H9 (cell line): Measurements from ENCODE around the gene ZDHHC11. TPM values are rescaled to one million over a fixed set of nuclear protein-coding genes. Genes with fewer than 3 reads are reported as not detected.
"Not testable (repeated sequence)": the region's sequence is repeated elsewhere in the genome, so short reads cannot be mapped to it uniquely, and the experiment has no call there.

Source experiments
- DNase-seq: peaks from one replicate; pipeline ENCODE4 v3.0.0-alpha.2; 2017
- H2AFZ ChIP-seq: one replicate; pipeline ENCODE4 v1.6.1; 2013; ENCODE audit warnings: mild to moderate bottlenecking, low read length, control low read depth, moderate library complexity
- H2AK5ac ChIP-seq: 2 replicates; pipeline ENCODE4 v1.6.1; 2013; ENCODE audit warnings: low read length, control low read depth, mixed read lengths; ENCODE audit not compliant: insufficient read length
- H2BK120ac ChIP-seq: one replicate; pipeline ENCODE4 v1.6.1; 2013; ENCODE audit warnings: low read depth, mild to moderate bottlenecking, low read length, control low read depth, inconsistent platforms; ENCODE audit not compliant: poor library complexity, severe bottlenecking
- H2BK12ac ChIP-seq: 2 replicates; pipeline ENCODE4 v1.6.1; 2013; ENCODE audit warnings: low read length, control low read depth, mixed read lengths, low read depth; ENCODE audit not compliant: insufficient read length
- H2BK15ac ChIP-seq: 2 replicates; pipeline ENCODE4 v1.6.1; 2013; ENCODE audit warnings: low read depth, low read length, control low read depth
- H2BK20ac ChIP-seq: one replicate; pipeline ENCODE4 v1.6.1; 2013; ENCODE audit warnings: low read depth, mild to moderate bottlenecking, low read length, control low read depth, inconsistent platforms; ENCODE audit not compliant: poor library complexity, severe bottlenecking
- H2BK5ac ChIP-seq: 2 replicates; pipeline ENCODE4 v1.6.1; 2013; ENCODE audit warnings: low read length, control low read depth, mixed read lengths; ENCODE audit not compliant: insufficient read length
- H3K14ac ChIP-seq: 2 replicates; pipeline ENCODE4 v1.6.1; 2013; ENCODE audit warnings: low read length, control low read depth; ENCODE audit not compliant: insufficient read depth
- H3K18ac ChIP-seq: 2 replicates; pipeline ENCODE4 v1.6.1; 2013; ENCODE audit warnings: low read depth, mild to moderate bottlenecking, mixed read lengths, low read length, control low read depth; ENCODE audit not compliant: insufficient read length
- H3K23ac ChIP-seq: 2 replicates; pipeline ENCODE4 v1.6.1; 2013; ENCODE audit warnings: low read length, control low read depth, mixed read lengths, low read depth; ENCODE audit not compliant: insufficient read length
- H3K23me2 ChIP-seq: 2 replicates; pipeline ENCODE4 v1.6.1; 2013; ENCODE audit warnings: low read depth, mild to moderate bottlenecking, mixed read lengths, low read length, control low read depth; ENCODE audit not compliant: insufficient read length, poor library complexity, severe bottlenecking
- H3K27ac ChIP-seq: 2 replicates; pipeline ENCODE4 v1.5.1; 2013; ENCODE audit warnings: low read length, control low read depth, mixed read lengths, low read depth; ENCODE audit not compliant: insufficient read length
- H3K27me3 ChIP-seq: 2 replicates; pipeline ENCODE4 v1.6.1; 2013; ENCODE audit warnings: low read length, control low read depth, inconsistent platforms; ENCODE audit not compliant: insufficient read depth
- H3K4ac ChIP-seq: 2 replicates; pipeline ENCODE4 v1.6.1; 2013; ENCODE audit warnings: low read depth, mild to moderate bottlenecking, control low read depth, inconsistent platforms, low read length, moderate library complexity
- H3K4me1 ChIP-seq: 2 replicates; pipeline ENCODE4 v1.6.1; 2013; ENCODE audit warnings: low read length, control low read depth, inconsistent platforms; ENCODE audit not compliant: insufficient read depth
- H3K4me2 ChIP-seq: 2 replicates; pipeline ENCODE4 v1.6.1; 2013; ENCODE audit warnings: low read length, control low read depth, mixed read lengths; ENCODE audit not compliant: insufficient read length, insufficient read depth
- H3K56ac ChIP-seq: 2 replicates; pipeline ENCODE4 v1.6.1; 2013; ENCODE audit warnings: low read depth, mild to moderate bottlenecking, mixed read lengths, low read length, control low read depth; ENCODE audit not compliant: insufficient read length
- H3K79me1 ChIP-seq: 2 replicates; pipeline ENCODE4 v1.6.1; 2013; ENCODE audit warnings: low read depth, mild to moderate bottlenecking, moderate library complexity, low read length, control low read depth, inconsistent platforms; ENCODE audit not compliant: insufficient read depth, poor library complexity, severe bottlenecking
- H3K79me2 ChIP-seq: 2 replicates; pipeline ENCODE4 v1.6.1; 2013; ENCODE audit warnings: low read length, control low read depth, inconsistent platforms; ENCODE audit not compliant: insufficient read depth
- H3K9ac ChIP-seq: 2 replicates; pipeline ENCODE4 v1.6.1; 2013; ENCODE audit warnings: low read length, control low read depth, mixed read lengths; ENCODE audit not compliant: insufficient read length; ENCODE audit errors: extremely low read depth
- H3K9me3 ChIP-seq: one replicate; pipeline ENCODE4 v1.6.1; 2013; ENCODE audit warnings: low read depth, low read length, inconsistent platforms; ENCODE audit not compliant: control insufficient read depth
- H3T11ph ChIP-seq: one replicate; pipeline ENCODE4 v1.6.1; 2013; ENCODE audit warnings: mild to moderate bottlenecking, low read length, control low read depth, inconsistent platforms
- H4K20me1 ChIP-seq: one replicate; pipeline ENCODE4 v1.6.1; 2013; ENCODE audit not compliant: control insufficient read depth, insufficient read length, insufficient read depth
- H4K5ac ChIP-seq: 2 replicates; pipeline ENCODE4 v1.6.1; 2013; ENCODE audit warnings: low read depth, mild to moderate bottlenecking, mixed read lengths, low read length, control low read depth; ENCODE audit not compliant: insufficient read length
- H4K8ac ChIP-seq: replicated peaks from 2 replicates; pipeline ENCODE4 v1.6.1; 2013; ENCODE audit warnings: low read length, control low read depth, mixed read lengths, low read depth; ENCODE audit not compliant: insufficient read length
- H4K91ac ChIP-seq: 2 replicates; pipeline ENCODE4 v1.6.1; 2013; ENCODE audit warnings: low read depth, mild to moderate bottlenecking, moderate library complexity, mixed read lengths, low read length, control low read depth; ENCODE audit not compliant: insufficient read length
- H3K27ac Mint-ChIP-seq, 3 experiments: 2 replicates in 2 of 3; 3 replicates in 1 of 3; pipeline ENCODE4 v1.8.0; 2020 to 2021; ENCODE audit warnings: mixed read lengths in 3 of 3, mild to moderate bottlenecking in 1 of 3, moderate library complexity in 1 of 3
- H3K27me3 Mint-ChIP-seq: 2 replicates; pipeline ENCODE4 v1.8.0; 2021; ENCODE audit warnings: low read depth, mild to moderate bottlenecking, moderate library complexity, mixed read lengths
- H3K36me3 Mint-ChIP-seq, 3 experiments: 2 replicates in 2 of 3; 3 replicates in 1 of 3; pipeline ENCODE4 v1.8.0; 2020 to 2021; ENCODE audit warnings: low read depth in 3 of 3, mixed read lengths in 3 of 3; ENCODE audit not compliant: insufficient read depth in 1 of 3
- H3K4me1 Mint-ChIP-seq, 2 experiments: 2 replicates each; pipeline ENCODE4 v1.8.0; 2020; ENCODE audit warnings: mixed read lengths in 2 of 2
- H3K4me3 Mint-ChIP-seq, 2 experiments: 2 replicates in 1 of 2; 3 replicates in 1 of 2; pipeline ENCODE4 v1.8.0; 2020 to 2021; ENCODE audit warnings: mild to moderate bottlenecking in 2 of 2, mixed read lengths in 2 of 2, moderate library complexity in 1 of 2
- H3K9me3 Mint-ChIP-seq, 2 experiments: 2 replicates in 1 of 2; 3 replicates in 1 of 2; pipeline ENCODE4 v1.8.0; 2020; ENCODE audit warnings: mild to moderate bottlenecking in 2 of 2, mixed read lengths in 2 of 2, moderate library complexity in 1 of 2
- WGBS: extraction: QIAGEN DNeasy Blood & Tissue Kit; methylation state at CpG from one replicate; pipeline ENCODE4 v1.1.7; 2013; ENCODE audit warnings: missing lambda C conversion rate, low lambda C conversion rate, mixed read lengths; ENCODE audit not compliant: insufficient read length; ENCODE audit errors: extremely low coverage; 5-methylcytosine and 5-hydroxymethylcytosine counted together
- total RNA-seq: library from RNA; stranded (reverse); gene quantifications from 2 replicates; pipeline ENCODE4 v1.2.1, GENCODE V29; 2021

Gene ZDHHC11
- total RNA-seq, 1 experiment from 2014 or later = 37.6 TPM

DNA sequence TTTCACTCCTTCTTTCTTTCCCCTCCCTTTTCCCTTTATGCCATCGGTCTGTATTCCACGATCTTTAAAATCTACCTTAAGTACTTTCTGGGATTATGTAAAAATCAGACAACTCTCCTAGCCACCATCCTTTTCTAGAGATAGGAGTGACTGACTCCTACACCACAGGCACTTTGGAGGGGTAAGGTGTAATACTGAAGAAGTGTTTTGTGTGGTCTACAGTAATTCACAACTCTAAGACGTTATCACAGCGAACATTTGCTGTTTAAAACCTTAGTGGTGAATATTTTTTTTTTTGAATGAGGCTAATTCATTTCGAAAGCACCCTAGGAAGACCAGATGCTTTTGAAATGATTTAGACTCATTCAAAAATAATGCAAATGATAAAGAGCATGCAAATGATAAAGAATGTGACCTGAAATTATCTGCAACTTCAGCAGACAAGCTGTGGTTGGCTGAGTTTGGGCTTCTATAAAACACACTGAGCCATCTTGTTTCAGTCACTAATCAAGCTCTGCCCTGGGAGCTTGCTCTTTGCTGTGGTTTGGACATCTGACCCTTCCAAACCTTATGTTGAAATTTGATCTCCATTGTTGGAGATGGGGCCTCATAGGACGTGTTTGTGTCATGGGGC lies 52.2 kb downstream of the ZDHHC11 start:
- H3K9me3 Mint-ChIP-seq = peaks cover 18 to 19% of the 10 kb centered on the region in 2 experiments

DNA sequence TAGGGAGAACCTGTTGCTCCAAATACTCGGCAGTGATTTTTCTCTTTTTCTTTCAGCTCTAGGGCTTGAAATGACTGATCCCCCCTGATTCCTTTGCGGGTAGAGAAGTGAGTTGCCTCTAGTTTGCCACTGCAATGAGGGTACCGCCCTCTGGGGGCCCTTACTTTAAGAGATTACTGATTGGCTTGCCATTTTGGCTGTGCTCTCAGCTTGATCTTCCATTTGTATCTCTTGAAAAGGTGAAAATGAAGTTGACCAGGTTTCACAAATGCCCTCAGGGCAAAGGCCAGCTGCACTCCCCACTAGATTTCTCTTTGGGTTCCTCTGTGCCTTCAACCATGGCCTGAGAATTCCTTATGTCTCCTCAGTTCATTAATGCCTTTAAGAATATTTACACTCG lies 52.8 kb downstream of the ZDHHC11 start:
- not testable (repeated sequence) for H3K9me3 ChIP-seq, H3K4me2 ChIP-seq, H4K91ac ChIP-seq, H3K27ac Mint-ChIP-seq, H2BK15ac ChIP-seq, H3K27ac ChIP-seq, DNase-seq, H3K4me3 Mint-ChIP-seq, H4K8ac ChIP-seq, H2AK5ac ChIP-seq, H2AFZ ChIP-seq, H3K4me1 ChIP-seq, H3K23me2 ChIP-seq, H3K79me1 ChIP-seq, H2BK20ac ChIP-seq, H3K27me3 ChIP-seq, H3K4ac ChIP-seq, H3T11ph ChIP-seq, H4K5ac ChIP-seq, H3K79me2 ChIP-seq, H3K23ac ChIP-seq, H3K56ac ChIP-seq, H3K14ac ChIP-seq, H2BK5ac ChIP-seq, H3K18ac ChIP-seq, H3K9ac ChIP-seq, H4K20me1 ChIP-seq, H2BK12ac ChIP-seq
- Mint-ChIP-seq H3K27me3 (peaks cover 15% of the 10 kb centered on the region), H3K4me1 (peaks cover 19 to 25% of the 10 kb centered on the region in 2 experiments), H3K36me3 (peaks cover 24 to 32% (median 29%) of the 10 kb centered on the region in 3 experiments), H3K9me3 (peaks cover 24 to 25% of the 10 kb centered on the region in 2 experiments)
- H2BK120ac ChIP-seq = peak overlapping the region; percentile 9
- no CpG with 5 or more reads among the region's 4 CpGs for WGBS

More for the DNA sequence above, 52.2 kb downstream of the ZDHHC11 start:
- not testable (repeated sequence) for H3K4me3 Mint-ChIP-seq, H3K9ac ChIP-seq, H4K5ac ChIP-seq, H3K23ac ChIP-seq, H3K14ac ChIP-seq, H3K9me3 ChIP-seq, H4K20me1 ChIP-seq, H2BK12ac ChIP-seq, H3K4ac ChIP-seq, H3K23me2 ChIP-seq, H3K79me2 ChIP-seq, H2BK15ac ChIP-seq, H4K8ac ChIP-seq, H2AK5ac ChIP-seq, DNase-seq, H3K56ac ChIP-seq, H2BK5ac ChIP-seq, H2AFZ ChIP-seq, H3K27me3 ChIP-seq, H3T11ph ChIP-seq, H3K27ac ChIP-seq, H3K18ac ChIP-seq, H3K4me1 ChIP-seq, H3K27ac Mint-ChIP-seq, H2BK20ac ChIP-seq, H3K79me1 ChIP-seq, H4K91ac ChIP-seq, H3K4me2 ChIP-seq
- peaks cover 20 to 30% (median 24%) of the 10 kb centered on the region in 3 experiments for H3K36me3 Mint-ChIP-seq
- peaks cover 16% of the 10 kb centered on the region for H3K27me3 Mint-ChIP-seq
- peak overlapping the region; percentile 9 for H2BK120ac ChIP-seq
- peaks cover 13 to 18% of the 10 kb centered on the region in 2 experiments for H3K4me1 Mint-ChIP-seq
- WGBS = no CpG with 5 or more reads among the region's 6 CpGs
